NCI-H526 (cell line): ENCODE results near the gene MOB1B.

Experiments used
- DNase-seq, 2 experiments: peaks; one replicate each; lab custom pipeline; 2025; lab: John Stamatoyannopoulos, UW

The MOB1B gene

GRCh38 chr4:70914631-70915030 is 12.5 kb downstream of the MOB1B start:
- DNase-seq = no peak

- no peak for DNase-seq
Measured at GRCh38 chr4:70915036-70915815, 13.1 kb downstream of the MOB1B start.

- DNase-seq = no peak
Measured at GRCh38 chr4:70915874-70916559, 13.8 kb downstream of the MOB1B start.

- no peak for DNase-seq
Measured at GRCh38 chr4:70920592-70920991, 18.4 kb downstream of the MOB1B start.

GRCh38 chr4:70925418-70925817 is 23.2 kb downstream of the MOB1B start:
- no peak for DNase-seq

GRCh38 chr4:70925899-70926635 is 23.9 kb downstream of the MOB1B start:
- no peak for DNase-seq

- DNase-seq = peak; percentile 49 to 72
Measured at GRCh38 chr4:70927502-70928137, 25.5 kb downstream of the MOB1B start.

GRCh38 chr4:70930530-70931256 is 28.5 kb downstream of the MOB1B start:
- no peak for DNase-seq

GRCh38 chr4:70931347-70931746 is 29.2 kb downstream of the MOB1B start:
- no peak for DNase-seq

GRCh38 chr4:70932984-70933383 is 30.8 kb downstream of the MOB1B start:
- no peak for DNase-seq

- DNase-seq = no peak
Measured at GRCh38 chr4:70935038-70935695, 33.0 kb downstream of the MOB1B start.

GRCh38 chr4:70936200-70936787 is 34.1 kb downstream of the MOB1B start:
- DNase-seq = no peak

GRCh38 chr4:70938086-70938485 is 35.9 kb downstream of the MOB1B start:
- DNase-seq = no peak

GRCh38 chr4:70940134-70940533 is 38.0 kb downstream of the MOB1B start:
- DNase-seq = no peak

GRCh38 chr4:70943114-70943513 is 40.9 kb downstream of the MOB1B start:
- DNase-seq = no peak

GRCh38 chr4:70945046-70945445 is 42.9 kb downstream of the MOB1B start:
- no peak for DNase-seq

GRCh38 chr4:70945452-70946055 is 43.4 kb downstream of the MOB1B start:
- DNase-seq = no peak

- no peak for DNase-seq
Measured at GRCh38 chr4:70946939-70947338, 44.8 kb downstream of the MOB1B start.

GRCh38 chr4:70948665-70949260 is 46.6 kb downstream of the MOB1B start:
- DNase-seq = peak in 1 of 2 experiments; percentile 4

- DNase-seq = no peak
Measured at GRCh38 chr4:70954032-70954431, 51.9 kb downstream of the MOB1B start.
